AG20443 (cell line): ENCODE data around the gene KPNA3.
"Not testable (repeated sequence)": the region's sequence is repeated elsewhere in the genome, so short reads cannot be mapped to it uniquely, and the experiment has no call there.

Experiments used
- DNase-seq: peaks from one replicate; pipeline ENCODE4 v3.0.0; 2012; ENCODE audit warnings: low spot score, mixed read lengths

The KPNA3 gene

GRCh38 chr13:49807681-49808080, 15.2 kb upstream of the KPNA3 start:
- DNase-seq = no peak

- no peak for DNase-seq
These were observed 13.6 kb upstream of the KPNA3 start for GRCh38 chr13:49806126-49806536.

GRCh38 chr13:49803047-49803446, 10.6 kb upstream of the KPNA3 start:
- DNase-seq = not testable (repeated sequence)

- no peak for DNase-seq
These were observed 9.9 kb upstream of the KPNA3 start for GRCh38 chr13:49802426-49802825.

- DNase-seq = peak; percentile 81
These were observed 552 bp downstream of the KPNA3 start for GRCh38 chr13:49791711-49792549.

- DNase-seq = no peak
These were observed 1.2 kb downstream of the KPNA3 start for GRCh38 chr13:49791315-49791710.

GRCh38 chr13:49789968-49790367, 2.5 kb downstream of the KPNA3 start:
- DNase-seq = no peak

GRCh38 chr13:49786401-49787008, 6.0 kb downstream of the KPNA3 start:
- DNase-seq = no peak

- DNase-seq = no peak
These were observed 7.5 kb downstream of the KPNA3 start for GRCh38 chr13:49784886-49785570.

- DNase-seq = no peak
These were observed 8.6 kb downstream of the KPNA3 start for GRCh38 chr13:49783865-49784264.

- DNase-seq = no peak
These were observed 9.7 kb downstream of the KPNA3 start for GRCh38 chr13:49782784-49783183.

GRCh38 chr13:49781806-49782205, 10.7 kb downstream of the KPNA3 start:
- no peak for DNase-seq

- DNase-seq = no peak
These were observed 12.8 kb downstream of the KPNA3 start for GRCh38 chr13:49779721-49780120.

- no peak for DNase-seq
These were observed 14.5 kb downstream of the KPNA3 start for GRCh38 chr13:49777746-49778614.

GRCh38 chr13:49776871-49777270, 15.6 kb downstream of the KPNA3 start:
- DNase-seq = peak; percentile 39

- no peak for DNase-seq
These were observed 18.0 kb downstream of the KPNA3 start for GRCh38 chr13:49774376-49775005.

- DNase-seq = no peak
These were observed 19.7 kb downstream of the KPNA3 start for GRCh38 chr13:49772828-49773227.

- not testable (repeated sequence) for DNase-seq
These were observed 30.7 kb downstream of the KPNA3 start for GRCh38 chr13:49761811-49762210.

GRCh38 chr13:49760558-49760957, 31.9 kb downstream of the KPNA3 start:
- DNase-seq = no peak

- DNase-seq = no peak
These were observed 33.0 kb downstream of the KPNA3 start for GRCh38 chr13:49759503-49759902.

- no peak for DNase-seq
These were observed 36.2 kb downstream of the KPNA3 start for GRCh38 chr13:49756263-49756662.

- no peak for DNase-seq
These were observed 38.3 kb downstream of the KPNA3 start for GRCh38 chr13:49754146-49754545.
